Stimulated activated CD8-positive, alpha-beta memory T cell treated with anti-CD3 and anti-CD28 coated beads, Interleukin-4, amount 100 ng/mL, for 24 hours (primary cell): ENCODE measurements around the gene TMEM51.

Experiments used
- DNase-seq: peaks from one replicate; pipeline ENCODE4 v3.0.0-alpha.2; 2020; ENCODE audit warnings: low read depth

The TMEM51 gene

DNA sequence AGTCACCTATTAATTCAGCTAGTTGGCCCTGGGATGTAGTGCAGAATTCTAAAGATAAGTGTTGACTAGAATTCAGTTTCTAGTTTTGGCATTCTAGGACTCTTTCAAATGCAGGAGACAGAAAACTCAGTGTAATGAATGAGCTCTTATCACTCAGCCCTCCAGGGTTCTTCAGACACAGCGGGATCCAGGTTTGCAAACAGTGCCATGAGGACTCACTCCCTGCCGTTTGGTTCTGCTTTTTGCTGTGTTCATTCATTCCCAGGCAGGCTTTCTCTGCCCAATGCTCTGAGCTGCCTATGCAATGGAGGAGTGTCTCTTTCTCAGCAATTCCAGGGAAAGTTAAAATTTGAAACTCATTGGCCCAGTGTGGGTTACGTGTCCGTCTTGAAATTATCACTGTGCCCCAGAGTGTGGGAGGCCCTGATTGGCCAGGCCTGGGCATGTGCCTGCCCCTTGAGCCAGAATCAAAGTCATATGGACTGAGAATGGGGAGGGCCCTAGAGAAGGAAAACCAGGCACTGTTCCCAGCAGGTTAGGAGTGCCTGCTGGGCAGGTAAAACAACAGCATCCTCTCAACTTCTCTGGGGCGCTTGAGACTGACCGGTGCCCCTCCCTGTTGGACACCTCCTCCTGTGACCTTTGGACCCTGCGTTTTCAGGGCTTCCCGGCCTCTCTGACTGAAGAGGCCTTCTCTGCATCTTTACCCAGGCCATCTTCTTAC, 43.4 kb downstream of the TMEM51 start:
- no peak for DNase-seq

DNA sequence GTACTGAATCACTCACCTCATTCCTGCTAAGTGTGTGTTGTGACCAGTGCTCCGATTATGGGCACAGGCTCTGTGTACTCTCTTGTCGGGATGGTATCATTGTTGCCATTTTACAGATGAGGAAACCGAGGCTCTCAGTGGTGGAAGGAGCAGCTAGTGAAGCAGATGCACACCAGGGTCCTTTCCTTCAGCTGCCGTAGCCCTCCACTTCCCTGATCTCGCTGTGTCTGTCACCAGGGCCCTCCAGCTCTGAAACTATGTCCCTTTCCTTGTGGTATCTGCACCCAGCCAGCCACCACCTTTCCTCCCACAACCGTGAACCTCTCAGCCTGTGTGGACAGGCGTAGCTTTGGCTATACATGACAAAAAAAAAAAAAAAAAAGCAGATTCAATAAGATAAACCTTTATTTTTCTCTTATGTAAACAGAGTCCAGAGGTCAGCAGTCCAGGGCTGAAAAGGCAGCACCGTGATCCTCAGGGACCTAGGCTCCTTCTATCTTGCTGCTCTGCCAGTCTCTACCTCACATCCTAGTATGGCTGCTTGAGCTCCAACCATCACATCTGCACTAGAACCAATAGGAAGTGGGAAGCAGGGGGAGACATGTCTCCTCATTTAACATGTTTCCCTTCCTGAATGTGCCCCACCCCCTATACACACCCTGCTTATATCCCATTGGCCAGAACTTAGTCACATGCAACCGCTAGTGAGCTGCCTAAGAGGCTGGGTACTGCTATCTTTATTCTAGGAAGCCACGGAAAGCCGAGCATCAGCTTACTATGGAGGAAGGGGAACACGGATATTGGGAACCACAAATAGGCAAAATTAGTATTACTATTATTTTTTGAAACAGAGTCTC, 44.3 kb downstream of the TMEM51 start:
- no peak for DNase-seq

DNA sequence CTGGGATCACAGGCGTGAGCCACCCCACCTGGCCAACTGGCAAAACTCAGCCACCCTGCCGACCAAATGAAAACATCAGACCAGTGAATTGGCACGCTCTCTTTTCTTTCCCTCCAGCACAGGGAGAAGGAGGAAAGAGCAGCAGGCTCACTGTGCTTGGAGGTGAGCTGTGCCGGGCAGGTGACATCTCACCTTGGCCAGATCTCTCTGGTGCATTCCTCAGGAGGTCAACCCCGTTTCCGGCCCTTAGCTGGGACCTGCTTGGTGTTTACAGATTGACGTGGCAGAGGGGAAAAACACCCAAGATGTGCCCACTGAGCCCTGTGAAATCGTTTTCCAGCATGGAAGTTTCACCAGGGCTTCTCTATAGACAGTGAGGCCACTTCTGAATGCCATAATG, 45.1 kb downstream of the TMEM51 start:
- DNase-seq, result no peak

DNA sequence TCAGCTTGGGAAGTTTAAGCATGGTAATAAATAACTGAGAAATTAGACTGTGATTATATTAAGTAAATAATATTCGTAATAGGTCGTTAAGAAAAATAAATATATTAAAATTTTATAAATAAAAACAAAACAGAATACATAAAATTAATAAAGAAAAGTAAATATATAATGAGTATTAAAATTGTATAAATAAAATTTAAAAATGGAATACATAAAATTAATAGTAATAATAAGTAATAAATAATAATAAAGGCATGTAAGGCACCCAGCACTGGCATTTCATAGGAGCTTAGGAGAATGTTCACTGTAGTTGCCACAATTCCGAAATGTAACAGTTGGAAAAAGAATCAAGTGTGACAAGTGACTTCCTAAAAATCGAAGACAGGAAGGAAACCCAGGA, 47.7 kb downstream of the TMEM51 start:
- DNase-seq, result no peak

DNA sequence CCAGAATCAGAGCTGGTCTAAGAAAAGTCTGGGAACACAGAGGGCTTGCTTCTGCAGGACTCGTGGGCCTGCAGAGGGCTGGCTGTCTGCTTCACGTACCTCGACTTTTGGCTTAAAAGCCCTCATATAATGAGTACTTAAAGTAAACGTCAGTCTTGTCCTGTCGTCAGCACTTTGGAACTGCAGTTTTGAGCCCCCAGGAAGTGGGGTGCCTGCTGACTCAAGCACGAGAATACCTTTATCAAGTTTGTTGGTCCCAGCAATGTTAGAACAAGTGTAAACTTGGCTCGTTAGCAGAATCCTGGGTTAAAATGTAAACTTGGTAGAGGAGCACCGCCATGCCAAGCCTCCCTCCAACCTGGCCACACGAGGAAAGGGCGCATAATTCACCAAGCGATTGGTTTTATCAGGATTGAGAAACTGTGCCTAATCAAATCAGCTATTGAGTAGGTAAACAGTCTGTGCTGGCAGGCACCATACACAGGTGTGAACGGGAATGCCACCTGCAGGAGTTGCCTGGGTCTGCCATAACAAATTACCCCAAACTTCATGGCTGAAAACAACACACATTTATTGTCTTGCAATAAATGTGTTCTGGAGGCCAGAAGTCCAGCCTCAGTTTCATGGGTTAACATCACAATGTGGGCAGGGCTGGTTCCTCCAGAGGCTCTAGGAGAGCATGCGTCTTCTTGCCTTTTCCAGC, 48.5 kb downstream of the TMEM51 start:
- DNase-seq, result no peak

DNA sequence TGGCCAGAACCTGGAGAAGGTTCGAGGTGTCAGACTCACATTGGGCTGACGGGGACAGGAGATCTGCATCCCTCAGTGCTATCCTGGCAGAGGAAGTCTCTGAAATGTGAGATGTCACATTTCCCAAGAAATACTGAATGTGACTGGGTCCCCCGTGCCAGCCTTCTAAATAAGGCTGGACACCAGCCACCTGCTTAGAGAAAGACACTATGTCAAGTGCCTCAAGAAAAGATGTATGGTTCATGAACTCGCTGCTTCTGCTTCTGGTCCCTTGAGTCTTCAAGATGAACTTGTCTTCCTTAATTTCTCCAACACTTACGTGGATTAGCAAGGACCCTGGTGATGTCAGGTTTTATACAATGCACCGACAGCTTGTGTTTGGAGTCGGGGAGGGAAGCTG, 51.4 kb downstream of the TMEM51 start:
- DNase-seq, result no peak

DNA sequence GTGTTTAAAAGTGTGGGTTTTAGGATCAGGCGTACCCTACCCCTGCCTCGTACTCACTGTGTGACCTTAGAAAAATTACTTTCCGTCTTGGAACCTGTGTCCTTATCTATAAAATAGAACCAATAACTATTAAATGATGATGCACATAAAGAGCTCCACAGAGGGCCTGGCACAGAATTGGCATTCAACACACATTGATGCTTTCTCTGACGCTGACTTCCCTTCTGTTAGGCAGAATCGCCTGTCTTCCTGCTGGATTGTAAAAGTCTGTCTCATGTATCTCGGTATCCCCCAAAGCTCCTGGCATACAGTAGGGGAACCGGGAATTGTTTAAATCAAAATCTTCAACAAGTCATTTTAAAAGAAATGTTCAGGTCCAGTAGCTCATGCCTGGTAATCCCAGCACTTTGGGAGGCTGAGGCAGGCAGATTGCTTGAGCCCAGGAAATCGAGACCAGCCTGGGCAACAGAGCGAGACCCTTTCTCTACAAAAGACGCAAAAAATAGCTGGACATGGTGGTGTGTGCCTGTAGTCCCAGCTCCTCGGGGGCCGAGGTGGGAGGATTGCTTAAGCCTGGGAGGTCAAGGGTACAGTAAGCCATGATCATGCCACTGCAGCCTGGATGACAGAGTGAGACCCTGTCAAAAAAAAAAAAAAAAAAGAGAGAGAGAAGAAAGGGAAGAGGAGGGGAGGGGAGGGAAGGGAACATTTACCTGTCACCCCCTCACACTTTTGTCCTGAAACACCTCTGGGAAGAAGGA, 52.2 kb downstream of the TMEM51 start:
- DNase-seq, result no peak

DNA sequence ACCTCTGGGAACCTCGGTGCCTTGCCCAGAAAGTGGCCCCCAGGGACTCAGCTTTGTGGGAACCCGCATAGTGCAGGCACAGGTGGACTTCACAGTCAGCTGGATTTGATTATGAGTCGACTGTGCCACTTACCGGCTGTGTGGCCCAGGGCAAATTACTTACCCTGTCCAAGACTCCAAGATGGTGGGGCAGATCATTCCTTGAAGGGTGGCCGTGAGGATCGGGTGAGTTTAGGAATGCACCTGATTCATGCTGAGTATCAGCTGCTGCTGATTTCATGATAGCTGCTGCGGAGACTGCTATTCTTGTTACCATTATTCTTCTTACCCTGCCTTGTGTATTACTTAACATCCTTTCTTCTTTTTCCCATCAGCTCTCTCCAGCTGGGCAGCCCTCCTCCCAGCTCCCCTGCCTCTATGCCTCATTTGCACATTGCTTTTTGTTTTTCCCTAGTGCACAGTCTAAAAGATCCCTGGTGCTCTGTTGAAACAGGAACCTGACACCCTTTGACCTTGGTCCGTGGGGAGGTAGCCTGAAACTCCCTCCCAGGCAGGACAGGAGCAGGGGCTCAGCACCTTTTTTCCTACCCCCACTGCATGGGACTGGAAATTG, 53.0 kb downstream of the TMEM51 start:
- DNase-seq, result no peak

DNA sequence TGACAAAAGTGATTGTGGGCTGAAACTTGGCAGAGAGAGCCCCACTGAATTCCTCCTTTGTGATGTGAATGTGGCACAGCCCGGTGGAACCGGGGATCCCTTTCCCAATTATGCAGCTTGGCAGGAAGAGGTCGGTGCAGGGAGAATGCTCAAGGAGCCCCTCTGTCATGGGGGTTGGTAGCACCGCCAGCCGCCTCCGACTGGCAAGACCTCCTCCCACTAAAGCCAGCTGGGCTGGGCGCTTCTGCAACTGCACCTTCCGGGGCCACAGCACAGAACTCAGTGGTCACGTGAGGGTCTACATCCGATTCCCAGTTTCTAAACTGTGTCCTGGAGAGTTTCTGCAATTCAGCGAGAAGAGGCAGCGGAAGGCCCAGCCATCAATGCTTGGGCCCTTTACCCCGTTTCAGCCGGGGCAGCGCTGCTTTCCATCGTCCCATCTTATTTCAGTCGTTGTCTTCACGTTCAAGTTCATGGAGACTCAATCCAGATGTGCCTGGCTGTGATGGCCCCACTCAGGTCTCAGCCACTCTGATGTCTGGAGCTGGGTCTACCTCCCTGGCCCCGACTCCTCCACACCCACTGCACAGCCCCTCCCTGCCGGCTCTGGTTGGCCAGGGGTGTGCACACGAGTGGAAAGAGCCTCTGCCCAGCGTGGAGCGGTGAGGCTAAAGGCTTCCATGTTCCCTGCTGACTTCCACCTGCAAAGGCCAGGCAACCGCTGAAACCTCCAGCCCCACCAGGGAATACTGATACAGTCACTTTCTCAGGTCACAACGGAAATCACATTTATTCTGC, 53.7 kb downstream of the TMEM51 start:
- DNase-seq, result no peak

DNA sequence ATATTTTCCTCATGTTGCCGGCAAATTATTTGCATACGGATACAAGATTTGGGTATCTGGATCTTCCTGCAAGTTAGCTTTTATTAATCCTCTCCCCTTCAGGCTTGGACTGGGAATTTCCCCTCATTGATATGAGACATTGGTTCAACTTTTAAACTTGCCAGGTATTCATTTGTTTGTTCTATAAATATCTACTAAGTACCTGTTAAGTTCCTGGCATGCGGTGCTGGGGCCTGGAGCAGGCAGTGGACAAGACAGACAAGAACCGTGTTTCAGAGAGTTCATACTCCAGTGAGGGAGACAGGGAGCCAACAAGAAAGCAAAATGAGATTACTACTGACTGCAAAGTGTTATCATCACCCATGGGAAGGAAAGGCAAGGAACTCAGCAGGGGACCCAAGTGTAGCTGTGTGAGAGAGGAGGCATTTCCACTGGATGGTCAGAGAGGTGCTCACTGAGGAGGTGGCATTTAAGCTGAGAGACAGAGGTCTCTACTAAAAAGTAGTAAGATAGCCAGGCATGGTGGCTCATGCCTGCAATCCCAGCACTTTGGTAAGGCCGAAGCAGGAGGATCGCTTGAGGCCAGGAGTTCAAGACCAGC, 54.4 kb downstream of the TMEM51 start:
- DNase-seq, result no peak

DNA sequence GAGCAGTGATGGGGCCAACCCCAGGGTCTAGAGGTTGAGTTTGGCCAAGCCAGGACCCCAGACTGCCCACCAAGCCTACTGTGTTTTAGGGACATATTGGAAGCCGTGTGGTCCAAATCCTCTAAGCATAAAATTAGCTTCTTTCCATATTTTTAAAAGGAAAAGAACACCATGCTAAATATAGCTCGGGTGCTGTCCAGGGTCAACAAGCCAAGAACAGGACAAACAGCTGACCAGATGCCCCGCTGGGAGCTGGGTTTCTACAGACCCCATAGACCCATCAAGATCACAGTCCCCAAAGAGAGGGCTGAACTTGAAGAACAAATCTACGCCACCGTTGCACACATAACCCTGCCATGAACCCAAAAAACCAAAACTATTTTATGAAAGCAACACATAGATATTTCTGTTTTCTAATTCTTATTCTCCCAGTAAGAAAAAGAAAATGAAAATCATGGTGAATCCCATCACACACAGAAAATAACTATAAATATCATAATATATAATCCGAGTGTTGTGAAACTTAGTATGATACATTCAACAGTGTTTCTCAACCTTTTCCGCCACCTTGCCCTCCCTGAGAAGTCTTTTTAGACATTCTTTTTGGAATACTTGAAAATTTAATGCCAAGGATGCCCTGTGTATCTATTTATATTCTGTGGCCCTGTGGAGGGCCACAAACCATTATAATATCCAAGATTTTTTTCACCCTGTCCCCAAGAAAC, 57.3 kb downstream of the TMEM51 start:
- no peak for DNase-seq

DNA sequence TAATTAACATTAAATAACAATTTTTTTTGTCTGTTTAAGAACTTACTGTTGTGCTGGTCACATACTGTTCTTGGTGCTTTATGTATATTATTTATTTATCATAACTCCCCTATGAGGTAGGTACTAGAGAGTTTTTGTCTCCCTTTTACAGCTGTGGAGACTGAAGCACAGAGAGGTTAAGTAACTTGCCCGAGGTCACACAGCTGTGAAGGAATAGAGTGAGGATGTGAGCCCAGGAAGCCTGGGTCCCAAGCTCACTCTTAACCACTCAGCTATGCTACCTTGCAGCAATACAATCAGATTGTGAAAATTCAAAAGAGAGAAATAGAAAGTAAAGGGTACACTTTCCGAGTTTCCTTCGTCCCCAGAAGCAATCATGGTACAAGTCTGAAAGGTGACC, 57.9 kb downstream of the TMEM51 start:
- DNase-seq, result no peak

DNA sequence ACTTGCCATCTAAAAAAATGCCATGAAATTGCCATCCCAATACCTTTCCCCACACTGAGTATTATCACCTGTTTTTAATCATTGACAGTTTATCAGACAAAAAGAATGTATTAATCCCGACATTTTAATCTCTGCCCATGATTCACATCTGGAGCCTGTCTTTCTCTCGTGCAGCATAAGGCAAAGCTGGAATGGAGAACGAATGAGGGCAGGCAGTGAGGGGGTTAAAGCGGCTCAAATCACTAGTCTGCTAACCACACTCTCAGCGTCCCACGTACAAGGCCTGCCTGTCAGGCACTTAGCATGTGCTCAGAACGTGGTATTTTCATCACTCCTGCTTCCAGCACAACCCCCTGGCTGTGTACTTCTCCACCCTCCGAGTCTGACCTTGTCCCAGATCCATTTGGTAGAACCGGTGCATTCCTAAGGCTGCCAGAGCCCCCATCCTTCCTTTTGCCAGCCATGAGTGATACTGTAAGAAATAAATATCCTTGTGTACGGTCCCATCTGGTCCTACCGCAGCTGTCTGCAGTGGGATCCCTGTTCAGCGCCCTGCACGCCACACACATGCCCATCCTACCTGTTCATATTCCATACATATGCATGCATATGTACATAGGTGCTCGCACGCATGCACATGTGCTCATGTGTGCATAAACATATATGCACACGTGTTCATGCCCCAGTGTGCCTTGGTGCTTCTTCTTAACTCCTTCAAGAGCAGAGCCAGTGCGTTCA, 58.8 kb downstream of the TMEM51 start:
- no peak for DNase-seq

DNA sequence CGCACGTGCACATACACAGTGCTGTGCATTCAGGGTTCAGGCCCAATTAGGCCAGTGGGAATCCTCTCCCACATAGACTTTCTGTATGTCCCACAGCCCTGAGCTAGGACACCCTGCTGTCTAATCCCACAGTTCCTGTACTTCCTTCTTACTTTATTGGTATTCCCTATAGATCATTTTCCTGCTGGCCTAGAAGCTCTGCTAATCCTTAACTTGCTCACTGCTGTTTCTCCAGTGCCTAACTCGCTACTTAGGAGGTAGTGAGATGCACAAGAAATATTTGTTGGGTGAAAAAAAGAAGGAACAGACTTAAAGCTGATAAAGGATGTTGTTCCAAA, 59.4 kb downstream of the TMEM51 start:
- no peak for DNase-seq

DNA sequence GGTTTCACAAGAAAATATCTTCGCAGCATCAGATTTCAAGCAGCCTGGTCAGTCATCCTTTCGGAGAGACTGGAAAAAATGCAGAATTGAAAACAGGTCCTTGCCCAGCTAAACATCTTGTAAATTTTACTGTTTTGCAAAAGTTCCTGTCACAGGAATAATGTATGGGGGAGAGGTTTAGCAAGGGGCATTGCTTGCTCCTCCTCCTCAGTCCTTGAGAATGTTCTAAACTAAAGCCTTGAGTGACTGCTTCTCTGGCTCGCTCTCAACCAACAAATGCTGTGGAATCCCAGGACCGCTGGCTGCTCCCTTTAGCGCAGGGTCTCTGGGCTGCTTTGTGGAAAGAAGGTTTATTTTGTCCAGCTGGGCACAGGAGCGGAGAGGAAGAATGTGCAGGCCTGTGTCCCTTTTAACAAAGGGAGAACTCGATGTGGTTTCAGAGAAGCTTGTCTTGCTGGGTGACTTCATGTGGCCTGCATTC, 59.8 kb downstream of the TMEM51 start:
- no peak for DNase-seq

DNA sequence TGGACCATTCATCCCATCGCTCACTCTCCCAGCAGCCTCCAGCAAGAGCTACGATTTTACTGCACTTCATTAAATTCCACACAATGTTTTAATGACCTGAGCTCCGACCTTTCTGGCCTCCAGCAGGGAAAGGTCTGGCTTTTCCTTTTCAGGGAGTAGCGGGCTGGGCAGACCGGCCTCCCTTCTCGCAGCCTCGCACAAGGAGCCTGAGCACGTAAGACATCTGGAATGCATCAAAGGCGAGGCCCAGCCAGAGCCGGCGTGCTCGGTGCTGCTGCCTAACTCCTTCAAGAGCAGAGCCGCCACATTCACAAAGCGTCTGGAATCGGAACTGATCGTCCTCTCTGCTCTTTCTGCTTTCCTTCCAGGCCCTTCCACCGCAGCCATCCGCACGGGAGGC, 61.0 kb downstream of the TMEM51 start:
- DNase-seq, result no peak

DNA sequence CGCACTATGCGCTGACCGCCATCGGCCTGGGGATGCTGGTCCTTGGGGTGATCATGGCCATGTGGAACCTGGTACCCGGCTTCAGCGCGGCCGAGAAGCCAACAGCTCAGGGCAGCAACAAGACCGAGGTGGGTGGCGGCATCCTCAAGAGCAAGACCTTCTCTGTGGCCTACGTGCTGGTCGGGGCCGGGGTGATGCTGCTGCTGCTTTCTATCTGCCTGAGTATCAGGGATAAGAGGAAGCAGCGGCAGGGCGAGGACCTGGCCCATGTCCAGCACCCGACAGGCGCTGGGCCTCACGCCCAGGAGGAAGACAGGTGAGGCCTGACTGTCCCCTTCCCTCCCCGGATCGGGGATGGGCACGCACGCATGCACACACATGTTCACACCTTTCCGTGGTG, 61.6 kb downstream of the TMEM51 start:
- no peak for DNase-seq

DNA sequence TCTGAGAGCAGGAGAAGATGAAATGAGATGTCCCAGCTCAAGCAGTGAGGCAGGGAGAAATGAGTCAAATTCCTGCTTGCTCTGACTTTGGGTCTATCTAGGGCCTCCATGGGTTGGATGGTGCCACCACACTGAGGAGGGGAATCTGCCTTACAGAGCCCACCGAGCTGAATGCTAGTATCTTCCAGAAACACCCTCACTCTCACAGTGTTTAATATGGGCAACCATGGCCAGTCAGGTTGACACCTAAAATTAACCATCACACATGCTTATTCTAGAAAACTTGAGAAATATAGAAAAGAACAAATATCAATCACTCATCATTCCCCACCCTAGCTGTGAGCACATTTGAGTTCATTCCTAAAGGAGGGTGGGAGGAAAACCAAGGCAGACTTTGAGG, 64.1 kb downstream of the TMEM51 start:
- no peak for DNase-seq
